ENCODE data around the gene OTOS.

OTOS gene

GRCh38 chr2:240149943-240150784, 9.7 kb upstream of the OTOS start:
- DNase-seq: peak; percentile 14

- no peak for DNase-seq
These were observed 7.6 kb upstream of the OTOS start for GRCh38 chr2:240147911-240148587.

GRCh38 chr2:240147382-240147781, 6.9 kb upstream of the OTOS start:
- no peak for DNase-seq

GRCh38 chr2:240146627-240147278, 6.3 kb upstream of the OTOS start:
- DNase-seq: no peak

GRCh38 chr2:240146141-240146561, 5.7 kb upstream of the OTOS start:
- no peak for DNase-seq

DNA sequence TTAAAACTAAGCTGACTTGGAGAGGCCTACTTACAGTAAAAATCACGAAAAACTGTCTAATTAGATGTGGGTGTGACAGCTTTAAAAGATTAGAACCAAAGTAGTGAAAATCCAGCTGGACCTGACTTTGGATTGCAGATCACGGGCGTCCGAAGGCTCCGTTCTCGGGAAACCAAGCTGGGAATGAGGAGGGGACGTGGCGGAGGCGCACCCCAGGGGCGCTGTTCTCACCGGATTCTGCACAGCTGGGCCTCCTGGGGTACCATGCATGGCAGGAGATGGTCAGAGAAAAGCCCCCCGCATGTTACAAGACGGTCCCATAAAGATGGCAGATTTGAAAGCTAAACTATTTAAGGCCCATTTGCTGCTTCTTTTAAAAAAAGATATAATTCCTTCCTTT, 5.0 kb upstream of the OTOS start:
- no peak for DNase-seq

DNA sequence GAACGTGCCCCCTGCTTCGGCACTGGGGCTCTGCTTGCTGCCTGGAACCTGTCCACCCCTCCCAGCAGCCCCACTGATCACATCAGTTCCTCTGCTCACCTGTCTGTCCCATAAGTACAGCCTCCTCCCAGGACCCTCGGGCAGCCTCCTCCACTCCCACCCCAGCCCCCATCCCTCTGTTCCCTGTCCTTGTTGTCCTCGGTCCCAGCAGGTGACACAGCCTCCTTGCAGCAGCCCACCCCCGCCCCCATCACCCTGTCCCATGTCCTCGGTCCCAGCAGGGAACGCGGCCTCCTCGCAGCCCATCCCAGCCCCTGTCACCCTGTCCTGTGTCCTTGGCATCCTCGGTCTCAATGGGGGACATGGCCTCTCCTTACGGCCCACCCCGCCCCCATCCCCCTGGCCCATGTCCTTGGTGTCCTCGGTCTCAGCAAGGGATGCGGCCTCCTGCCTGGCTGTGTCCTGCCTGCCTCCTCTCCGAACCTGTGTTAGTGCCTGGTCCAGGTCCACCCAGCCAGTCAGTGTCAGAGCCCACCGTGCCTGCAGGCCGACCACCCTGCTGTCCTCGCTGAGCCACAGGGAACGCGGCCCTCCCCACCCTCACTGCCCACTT, 4.3 kb upstream of the OTOS start:
- no peak for DNase-seq

DNA sequence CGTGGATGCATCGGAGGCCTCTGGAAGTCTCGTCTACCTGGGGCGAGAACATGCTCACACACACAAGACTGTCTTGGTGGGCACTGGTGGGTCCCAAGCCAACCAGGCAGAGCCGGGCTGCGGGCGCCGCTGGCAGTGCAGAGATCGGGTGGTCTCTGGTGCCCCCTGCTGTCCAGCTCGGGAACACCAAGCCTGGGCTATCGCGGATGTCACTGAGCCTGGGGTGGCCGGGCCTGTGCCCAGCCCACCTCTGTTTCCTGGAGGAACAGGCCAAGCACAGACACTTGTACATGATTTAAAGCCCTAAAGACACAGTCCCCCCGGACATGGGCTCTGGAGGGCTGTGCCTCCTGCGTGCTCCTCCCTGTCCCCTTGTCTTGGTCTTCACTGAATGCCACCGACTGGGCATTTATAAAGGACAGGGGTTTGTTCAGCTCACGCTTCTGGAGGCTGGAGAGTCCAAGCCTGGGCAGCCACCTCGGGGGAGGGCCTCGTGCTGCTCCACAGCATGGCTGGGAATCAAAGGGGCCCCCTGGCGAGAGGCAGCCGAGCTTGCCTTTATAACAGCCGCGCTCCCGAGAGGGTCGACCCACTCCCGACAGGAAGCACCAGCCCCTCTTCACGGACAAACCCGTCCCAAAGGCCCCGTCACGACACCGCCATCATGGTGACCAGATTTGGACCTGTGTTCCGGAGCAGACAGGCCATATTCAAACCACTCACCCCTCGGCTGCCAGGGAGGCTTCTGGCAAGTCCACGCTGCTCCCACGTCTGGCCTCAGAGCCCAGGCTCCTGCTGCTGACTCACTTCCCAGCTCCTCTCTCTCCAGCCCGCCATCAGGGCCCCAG, 3.6 kb upstream of the OTOS start:
- peak; percentile 58 for DNase-seq

- no peak for DNase-seq
These were observed 2.8 kb upstream of the OTOS start for GRCh38 chr2:240143276-240143675.

- DNase-seq: no peak
These were observed 2.4 kb upstream of the OTOS start for GRCh38 chr2:240142859-240143258.

DNA sequence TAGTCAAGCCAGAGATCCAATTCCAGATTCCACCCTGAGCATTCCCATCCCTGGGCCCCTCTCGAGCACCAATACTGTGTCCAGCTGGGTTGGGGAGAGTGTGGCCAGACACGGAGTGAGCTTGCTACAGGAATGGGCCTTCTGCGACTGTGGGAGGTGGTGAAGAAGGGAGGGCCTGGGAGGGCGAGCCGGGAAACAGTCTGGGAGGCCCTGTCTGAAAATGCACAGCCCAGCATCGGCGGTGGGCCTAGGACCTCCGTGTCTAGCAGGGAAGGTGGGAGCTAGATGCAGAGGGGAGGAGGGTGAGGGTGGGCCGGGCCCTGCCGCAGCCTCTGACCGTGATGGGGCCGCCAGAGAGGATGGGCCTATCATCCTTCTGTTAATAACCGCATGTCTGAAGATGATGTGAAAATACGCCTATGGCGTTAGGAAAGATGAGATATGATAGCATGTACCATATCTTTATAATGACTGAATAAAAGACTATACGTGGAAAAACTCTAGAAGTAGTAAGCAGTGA, 1.9 kb upstream of the OTOS start:
- DNase-seq: no peak

DNA sequence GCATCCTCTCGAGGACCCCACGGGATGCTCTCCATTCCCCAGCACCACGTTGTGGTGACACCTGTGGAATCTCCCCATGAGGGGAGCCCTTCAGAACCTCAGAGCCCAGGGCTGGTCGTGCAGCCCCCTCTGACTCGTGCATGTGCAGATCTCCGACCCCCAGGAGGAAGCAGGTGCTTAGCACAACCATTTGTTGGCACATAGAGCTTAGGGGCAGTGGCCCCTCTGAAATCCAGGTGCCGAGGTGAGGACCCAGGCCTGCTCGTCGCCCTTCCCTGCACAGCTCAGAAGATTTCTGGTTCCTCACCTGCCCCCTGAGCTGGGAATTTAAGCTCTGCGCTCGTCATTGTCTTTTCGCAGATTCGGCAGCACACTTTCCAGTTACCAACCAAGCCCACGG, 1.3 kb upstream of the OTOS start:
- no peak for DNase-seq

DNA sequence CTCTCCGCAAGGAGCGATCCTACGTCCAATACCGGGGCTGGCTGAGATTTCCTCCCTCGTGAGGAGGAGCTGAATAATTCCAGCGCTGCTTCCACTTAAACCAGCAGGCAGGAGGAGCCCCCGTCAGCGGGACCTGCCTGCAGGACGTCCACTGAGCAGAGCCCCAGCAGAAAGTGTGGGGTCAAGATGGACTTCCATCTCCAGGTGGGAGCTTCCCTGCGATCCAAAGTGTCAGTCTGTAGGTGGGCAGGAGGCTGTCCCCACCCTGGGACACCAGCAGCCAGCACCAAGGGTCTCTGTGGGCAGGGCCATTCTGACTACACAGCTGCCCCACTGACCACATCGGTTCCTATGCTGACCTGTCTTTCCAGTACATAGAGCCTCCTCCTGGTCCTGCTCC, 462 bp upstream of the OTOS start:
- DNase-seq: no peak

DNA sequence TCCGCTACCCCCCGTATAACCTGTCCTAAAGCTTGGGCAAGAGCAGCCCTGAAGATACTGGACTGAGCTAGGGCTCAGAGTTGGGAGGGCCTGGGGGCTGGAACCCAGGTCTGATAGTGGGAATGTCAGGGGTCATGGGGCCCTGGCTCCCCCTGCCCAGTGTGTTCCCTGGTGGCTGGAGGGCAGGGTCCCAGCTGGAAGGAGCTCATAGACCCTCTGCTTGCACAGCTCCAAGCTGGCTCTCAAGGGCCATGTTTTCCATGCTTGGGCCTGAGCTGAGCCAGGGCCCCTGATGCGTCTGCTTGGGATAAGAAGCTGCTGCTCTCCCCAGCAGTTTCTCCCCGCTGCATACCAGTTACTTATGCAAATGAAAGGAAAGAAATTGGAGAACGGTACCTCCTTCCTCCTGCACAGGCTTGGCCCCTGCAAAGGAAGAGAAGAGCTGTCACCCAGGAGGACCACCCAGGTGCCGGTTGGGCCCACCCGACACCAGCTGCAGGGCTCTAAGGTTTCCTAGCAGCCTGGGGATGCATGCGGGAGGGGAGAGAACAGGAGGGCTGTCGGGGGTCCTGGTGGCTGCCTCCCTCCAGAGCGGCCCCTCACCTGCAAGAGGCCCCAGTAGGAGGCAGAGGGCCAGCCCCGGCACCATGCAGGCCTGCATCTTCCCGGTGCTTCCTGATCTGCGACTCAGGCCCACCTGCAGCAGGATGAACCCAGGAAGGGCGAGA, 628 bp downstream of the OTOS start:
- DNase-seq: peak; percentile 63

GRCh38 chr2:240139011-240139441, 1.4 kb downstream of the OTOS start:
- no peak for DNase-seq

GRCh38 chr2:240138254-240138984, 2.0 kb downstream of the OTOS start:
- DNase-seq: no peak

- DNase-seq: no peak
These were observed 2.7 kb downstream of the OTOS start for GRCh38 chr2:240137596-240138253.

GRCh38 chr2:240136671-240137292, 3.7 kb downstream of the OTOS start:
- DNase-seq: no peak

DNA sequence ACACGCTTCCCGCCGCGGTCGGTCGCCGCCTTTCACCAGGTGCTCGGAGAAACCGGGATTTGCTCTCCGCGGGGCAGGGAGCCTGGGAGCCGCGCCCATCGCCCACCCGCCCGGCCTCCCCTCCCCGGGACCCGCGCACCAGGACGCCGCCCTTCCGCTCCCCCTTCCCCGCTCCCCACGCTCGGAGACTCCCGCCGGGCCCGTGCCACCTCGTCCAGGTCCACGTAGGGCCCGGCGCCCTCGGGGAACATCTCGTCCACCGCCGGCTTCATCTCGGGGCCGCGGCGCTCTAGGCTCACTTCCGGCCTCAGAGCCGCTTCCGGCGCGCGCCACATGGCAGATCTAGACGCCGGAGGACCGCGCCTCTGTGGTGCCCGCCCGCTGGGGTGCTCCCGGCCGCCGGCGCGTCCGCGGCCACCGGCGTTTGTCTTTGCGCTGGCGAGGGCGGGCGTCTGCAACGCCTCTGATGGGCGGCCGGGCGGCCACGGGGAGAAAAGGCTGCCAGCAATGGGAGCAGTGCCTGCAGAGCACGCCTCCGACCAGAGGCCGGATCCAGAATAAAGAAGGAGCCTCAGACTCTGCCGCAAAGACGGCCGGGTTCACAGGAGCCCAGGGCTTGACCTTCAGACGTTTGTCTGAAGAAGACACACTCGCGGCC, 4.3 kb downstream of the OTOS start, which contains the start of gene COPS9:
Gene COPS9, minus strand, starts transcription at position 293 of the 658 bp plus-strand sequence. Its CDS starts 21 bp downstream, at position 272.
- DNase-seq: peak; percentile 67
